Fibroblast of skin of scalp (primary cell): ENCODE results near the gene WBP1L.
"Not testable (repeated sequence)": the region's sequence is repeated elsewhere in the genome, so short reads cannot be mapped to it uniquely, and the experiment has no call there.

Experiments used
- DNase-seq: peaks from one replicate; pipeline ENCODE4 v3.0.0-alpha.2; 2013

Gene WBP1L

DNA sequence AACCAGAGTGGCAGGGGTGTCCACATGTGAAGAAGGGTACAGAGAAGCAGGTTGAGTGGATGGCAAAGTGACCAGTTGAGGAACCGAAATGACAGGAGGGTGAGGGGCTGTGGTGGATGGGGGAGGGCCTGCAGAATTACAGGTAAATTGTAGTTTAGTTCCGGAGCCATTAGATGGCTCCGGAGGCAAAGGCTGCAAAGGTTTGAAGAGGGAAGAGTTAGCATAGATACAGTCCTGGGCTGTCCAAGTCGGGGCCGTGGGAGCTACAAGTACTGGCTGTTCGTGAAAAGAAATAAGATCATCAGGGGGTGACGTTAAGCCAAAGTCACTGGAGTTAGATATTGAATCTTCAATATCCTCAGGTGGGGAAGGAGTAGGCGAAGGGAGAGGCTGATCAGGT lies 99.4 kb downstream of the WBP1L start:
- not testable (repeated sequence) for DNase-seq

DNA sequence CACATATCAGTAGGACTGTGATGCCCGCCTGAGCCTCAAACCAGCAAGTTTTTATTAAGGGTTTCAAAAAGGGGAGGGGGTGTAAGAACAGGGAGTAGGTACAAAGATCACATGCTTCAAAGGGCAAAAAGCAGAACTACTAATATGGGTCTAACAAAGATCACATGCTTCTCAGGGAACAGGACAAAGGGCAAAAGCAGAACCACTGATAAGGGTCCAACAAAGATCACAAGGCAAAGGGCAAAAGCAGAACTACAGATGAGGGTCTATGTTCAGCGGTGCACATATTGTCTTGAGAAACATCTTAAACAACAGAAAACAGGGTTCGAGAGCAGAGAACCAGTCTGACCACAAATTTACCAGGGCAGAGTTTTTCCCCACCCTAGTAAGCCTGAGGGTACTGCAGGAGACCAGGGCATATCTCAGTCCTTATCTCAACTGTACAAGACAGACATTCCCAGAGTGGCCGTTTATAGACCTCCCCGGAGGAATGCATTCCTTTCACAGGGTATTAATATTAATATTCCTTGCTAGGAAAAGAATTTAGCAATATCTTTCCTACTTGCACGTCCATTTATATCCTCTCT lies 100.5 kb downstream of the WBP1L start:
- not testable (repeated sequence) for DNase-seq

DNA sequence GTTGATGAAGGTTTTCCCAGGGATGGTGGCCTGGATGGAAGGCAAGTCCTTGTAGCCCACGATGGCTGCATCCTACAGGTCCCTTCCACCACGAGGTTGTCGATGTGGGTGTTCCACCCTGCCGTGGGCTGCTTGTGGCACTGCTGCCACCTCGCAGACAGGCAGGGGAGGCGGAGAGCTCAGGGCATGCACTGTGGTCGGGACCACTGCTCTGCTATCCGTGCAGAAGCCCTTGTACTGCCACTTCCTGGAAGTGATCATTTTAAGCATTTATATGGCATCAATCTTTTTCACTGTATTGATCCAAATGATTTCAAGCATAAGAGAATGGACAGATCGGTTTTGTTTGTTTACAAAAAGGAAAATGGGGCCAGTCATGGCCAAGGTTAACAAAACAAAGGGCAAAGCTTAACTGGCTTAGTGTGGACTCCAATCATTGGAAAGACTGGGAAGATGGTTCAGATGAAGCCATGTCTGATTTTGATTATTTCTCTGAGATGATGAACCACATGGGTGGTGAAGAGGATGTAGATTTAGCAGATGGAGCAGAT lies 101.7 kb downstream of the WBP1L start:
- no peak for DNase-seq

DNA sequence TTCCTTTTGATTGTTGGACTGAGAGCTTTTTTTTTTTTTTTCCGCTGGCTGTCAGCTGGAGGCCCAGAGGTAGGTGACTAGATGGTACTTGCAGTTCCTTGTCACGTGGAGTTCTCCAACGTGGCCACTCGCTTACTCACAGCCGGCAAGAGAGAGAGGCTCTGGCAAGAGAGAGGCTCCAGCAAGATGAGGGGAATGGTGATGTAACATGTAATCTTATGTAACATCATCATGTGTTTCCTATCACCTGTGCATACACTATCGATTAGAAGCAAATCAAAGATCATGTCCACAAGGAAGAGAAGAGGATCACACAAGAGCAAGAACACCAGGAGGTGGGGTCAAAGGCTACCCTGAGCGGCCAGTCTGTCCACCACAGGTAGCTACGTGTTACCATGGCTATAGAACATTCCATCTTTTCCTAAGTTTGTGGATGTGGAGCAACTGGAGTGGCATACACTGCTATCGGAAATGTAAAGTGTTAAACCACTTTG lies 106.3 kb downstream of the WBP1L start:
- no peak for DNase-seq

DNA sequence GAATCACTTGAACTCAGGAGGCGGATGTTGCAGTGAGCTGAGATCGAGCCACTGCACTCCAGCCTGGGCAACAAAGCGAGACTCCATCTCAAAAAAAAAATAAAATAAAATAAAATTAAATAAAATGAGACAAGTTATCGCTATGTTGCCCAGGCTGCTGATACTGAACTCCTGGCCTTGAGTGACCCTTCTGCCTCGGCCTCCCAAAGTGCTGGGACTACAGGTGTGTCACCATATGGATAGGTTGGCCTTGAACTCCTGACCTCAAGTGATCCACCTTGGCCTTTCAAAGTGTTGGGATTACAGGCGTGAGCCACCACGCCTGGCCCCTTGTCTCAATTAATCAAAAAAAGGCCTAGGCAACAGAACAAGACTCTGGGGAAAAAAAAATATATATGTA lies 109.5 kb downstream of the WBP1L start:
- not testable (repeated sequence) for DNase-seq

DNA sequence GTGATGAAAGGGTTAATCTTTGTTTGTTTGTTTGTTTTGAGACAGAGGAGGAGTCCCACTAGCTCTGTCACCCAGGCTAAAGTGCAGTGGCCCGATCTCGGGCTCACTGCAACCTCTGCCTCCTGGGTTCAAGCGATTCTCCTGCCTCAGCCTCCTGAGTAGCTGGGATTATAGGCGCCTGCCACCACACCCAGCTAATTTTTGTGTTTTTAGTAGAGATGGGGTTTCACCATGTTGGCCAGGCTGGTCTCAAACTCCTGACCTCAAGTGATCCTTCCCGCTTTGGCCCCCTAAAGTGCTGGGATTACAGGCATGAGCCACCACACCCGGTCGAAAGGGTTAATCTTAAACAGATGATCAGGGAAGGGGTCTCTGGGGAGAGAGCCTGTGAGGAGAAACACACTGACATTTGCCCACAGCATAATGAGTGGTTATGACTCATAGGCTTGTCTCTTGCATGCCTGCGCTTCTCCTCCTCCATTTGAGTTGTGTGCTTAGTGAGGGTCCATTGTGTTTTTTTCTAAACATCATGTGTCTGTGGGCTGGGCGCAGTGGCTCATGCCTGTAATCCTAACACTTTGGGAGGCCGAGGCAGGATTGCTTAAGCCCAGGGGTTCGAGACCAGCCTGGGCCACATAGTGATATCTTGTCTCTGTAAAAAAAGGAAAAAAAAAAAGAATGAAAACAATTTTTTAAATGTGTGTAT lies 112.1 kb downstream of the WBP1L start:
- DNase-seq = peak; percentile 99

DNA sequence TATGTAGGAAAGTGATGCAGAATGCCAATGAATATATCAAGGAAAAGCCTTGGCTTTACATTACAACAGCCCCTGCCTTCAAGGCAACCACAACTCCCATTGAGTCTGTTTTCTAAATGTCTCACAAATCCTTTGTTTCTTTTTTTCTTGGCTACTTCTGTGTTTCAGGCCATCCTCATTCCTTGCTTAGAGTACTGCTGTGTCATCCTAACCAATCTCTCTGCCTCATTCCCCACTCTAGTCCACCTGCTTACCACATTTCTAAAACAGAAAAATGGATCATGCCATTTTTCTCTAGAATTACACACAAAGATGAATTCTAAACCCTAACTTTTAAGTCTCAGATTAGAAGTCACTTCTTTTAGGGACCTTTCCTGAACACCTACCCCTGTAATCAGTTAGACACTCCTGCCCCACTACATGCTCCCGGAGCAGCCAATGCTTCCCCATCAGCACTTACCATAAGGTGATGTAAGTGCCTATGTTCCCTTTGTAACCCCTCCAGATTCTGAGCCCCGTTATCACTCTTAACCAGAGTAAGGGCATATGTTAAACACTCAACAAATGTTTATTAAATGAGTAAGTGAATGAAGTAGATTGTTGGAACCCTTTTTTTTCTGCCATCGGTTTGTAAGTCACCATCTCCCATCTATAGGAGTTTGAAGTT lies 113.1 kb downstream of the WBP1L start:
- DNase-seq = no peak

DNA sequence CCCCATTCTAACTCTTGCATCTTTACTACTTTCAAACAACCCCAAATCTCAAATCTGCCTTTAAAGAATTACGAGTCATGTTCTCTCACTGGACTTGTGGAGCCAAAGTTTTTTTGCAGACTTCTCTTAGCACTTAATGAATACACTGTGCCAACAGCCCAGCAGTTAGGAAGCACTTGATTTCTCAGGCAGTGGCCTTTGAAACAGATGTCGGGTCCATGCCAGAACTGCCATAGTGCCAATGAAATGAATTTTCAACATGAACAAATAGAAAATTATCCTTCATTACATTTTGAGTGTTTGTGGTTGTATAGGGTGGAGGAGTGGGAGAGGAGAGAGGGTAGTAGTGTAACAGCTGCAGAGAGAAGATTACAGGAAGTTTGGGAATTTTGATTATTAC lies 116.2 kb downstream of the WBP1L start:
- no peak for DNase-seq

DNA sequence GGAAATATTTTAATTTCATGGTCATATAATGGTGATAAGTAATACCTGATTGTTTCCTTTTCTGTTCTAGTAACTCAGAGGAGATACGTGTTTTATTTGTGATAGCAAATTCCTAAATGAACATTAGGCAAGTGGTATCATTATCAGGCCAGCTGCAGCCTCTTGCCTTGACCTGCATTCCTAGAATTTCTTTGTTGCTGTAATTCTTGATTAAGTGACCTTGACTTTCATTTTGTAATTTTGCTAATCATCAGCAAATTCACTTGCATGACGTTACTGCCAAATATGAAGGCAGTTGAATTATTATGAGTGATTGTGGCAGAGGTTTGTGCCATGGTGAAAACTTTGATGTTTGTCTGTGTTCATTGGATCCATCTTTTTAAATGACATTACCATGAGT lies 119.9 kb downstream of the WBP1L start:
- DNase-seq = no peak

DNA sequence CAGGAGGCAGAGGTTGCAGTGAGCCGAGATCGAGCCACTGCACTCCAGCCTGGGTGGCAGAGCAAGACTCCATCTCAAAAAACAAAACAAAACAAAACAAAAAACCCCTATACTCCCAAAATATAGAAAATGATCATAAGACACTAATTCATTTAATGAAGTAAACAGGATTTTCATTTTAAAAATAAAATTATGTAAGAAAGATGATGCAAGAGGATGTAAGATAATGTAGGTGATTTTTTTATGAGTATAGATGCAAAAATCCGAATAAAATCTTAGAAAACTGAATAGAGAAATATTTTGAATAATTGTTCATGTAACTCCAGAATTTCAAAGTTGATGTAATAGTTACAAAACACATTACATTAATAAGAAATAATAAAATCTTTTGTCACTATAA lies 121.9 kb downstream of the WBP1L start:
- no peak for DNase-seq
